Frontal cortex (tissue), 1 donor: Measurements from ENCODE around the gene HMMR. TPM values are rescaled to one million over a fixed set of nuclear protein-coding genes. Genes with fewer than 3 reads are reported as not detected.

ENCODE experiments used
- small RNA-seq: library from RNA; depleted of rRNA; stranded (forward); fragments of <200 nt; gene quantifications from one replicate; pipeline ENCODE3, GENCODE V24; 2014
- total RNA-seq: library from RNA; depleted of rRNA; stranded (reverse); fragments of >200 nt; gene quantifications from one replicate; pipeline ENCODE4 v1.2.3, GENCODE V29; 2014

Gene HMMR
- total RNA-seq, 1 donor from 2014 or later = 2.9 TPM

Small RNAs within 50 kb of the gene (small RNA-seq; reads per million reads assigned to genes)
- gene AC008723.1 = not detected

Other genes with a start within 250 kb of the HMMR start
- 133 TPM for gene CCNG1, start 23.0 kb upstream of the HMMR start, total RNA-seq
- 17.5 TPM for gene NUDCD2, start 530 bp upstream of the HMMR start, total RNA-seq
- 37.1 TPM for gene MAT2B, start 45.0 kb downstream of the HMMR start, total RNA-seq